ENCODE measurements around the gene PRIM2. TPM values are rescaled to one million over a fixed set of nuclear protein-coding genes. Genes with fewer than 3 reads are reported as not detected.

The PRIM2 gene
- total and polyA plus RNA-seq, 2 of the 4 experiments (the other 2 are of a cell fraction): 11.8 to 37.5 TPM

DNA sequence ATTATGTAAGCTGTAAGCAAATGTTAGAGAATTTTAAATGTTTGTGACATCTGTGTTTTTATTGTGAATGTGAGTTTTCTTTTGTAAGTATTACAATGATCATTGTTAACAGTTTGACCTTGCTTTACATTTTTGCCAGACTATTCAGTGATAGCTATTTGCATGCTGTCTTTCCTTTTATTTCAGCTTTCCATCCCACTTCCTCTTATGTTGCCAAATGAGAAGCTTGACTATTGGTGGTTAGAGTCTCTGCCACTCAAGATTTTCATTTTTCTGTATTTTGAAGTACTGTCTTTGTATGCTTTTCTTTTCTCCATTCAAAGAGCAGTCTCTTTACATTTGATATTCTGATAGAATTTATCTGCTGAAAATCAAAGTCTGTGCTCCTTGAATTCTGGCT lies 104.1 kb downstream of the PRIM2 start:
- Histone ChIP-seq H3K27me3 (ENCODE audit: control insufficient read depth, insufficient read depth, low read length) (no peaks in the 10 kb centered on the region), H4K91ac (ENCODE audit: insufficient read depth, low read depth, low read length) (no peak overlapping the region), H3K56ac (ENCODE audit: extremely low read depth, insufficient read depth, low read length) (0 out of 2 replicates have a peak overlapping the region, but pooled peaks have one; percentile 21), H3K36me3 (ENCODE audit: control insufficient read depth, insufficient read depth, low read length) (no peaks in the 10 kb centered on the region), H2BK5ac (ENCODE audit: low read depth, low read length, poor library complexity, severe bottlenecking) (peak overlapping the region; percentile 5), H3K27ac (ENCODE audit: insufficient read depth, low read length) (no peak overlapping the region), H3K79me1 (ENCODE audit: low read depth in 1 of 2, low read length in 2 of 2) (peaks cover 15 to 24% of the 10 kb centered on the region in 2 experiments), H2AFZ (replicated peaks; ENCODE audit: low read length, poor library complexity) (no peak overlapping the region), H3K4me2 (ENCODE audit: low read depth, low read length) (no peak overlapping the region; the same call in 1 of the 2 replicates), H3K4me1 (ENCODE audit: control insufficient read depth, insufficient read depth, low read length) (peaks cover 5% of the 10 kb centered on the region), H4K5ac (ENCODE audit: low read depth, low read length) (peak overlapping the region; percentile 64; the same call in 1 of the 2 replicates), H3K14ac (replicated peaks; ENCODE audit: low read depth, low read length) (no peak overlapping the region), H2AK9ac (replicated peaks; ENCODE audit: low read depth, low read length, poor library complexity) (no peak overlapping the region), H3K23ac (ENCODE audit: low read depth, low read length) (no peak overlapping the region), H2BK20ac (ENCODE audit: low read depth, low read length) (no peak overlapping the region), H3K9me3 (ENCODE audit: control insufficient read depth, insufficient read depth, low read length) (no peaks in the 10 kb centered on the region), H3K9me1 (ENCODE audit: insufficient read depth, low read length) (peaks cover 7% of the 10 kb centered on the region; the same call in 1 of the 2 replicates), H2AK5ac (ENCODE audit: low read depth, low read length) (no peak overlapping the region), H4K20me1 (ENCODE audit: insufficient read depth, low read length) (no peaks in the 10 kb centered on the region), H3K4ac (ENCODE audit: low read depth, low read length) (no peak overlapping the region), H2BK15ac (ENCODE audit: low read depth, low read length) (no peak overlapping the region), H3K4me3 (ENCODE audit: insufficient read depth, low read depth, low read length) (no peak overlapping the region), H3K9ac (ENCODE audit: low read depth, low read length) (no peak overlapping the region), H3K18ac (ENCODE audit: low read depth, low read length) (peak overlapping the region; percentile 74; the same call in 1 of the 2 replicates), H2BK120ac (ENCODE audit: low read depth, low read length) (no peak overlapping the region), H4K8ac (ENCODE audit: low read depth in 2 of 2, low read length in 2 of 2) (peak overlapping the region in 1 of 2 experiments; percentile 24; a peak in 1 of 4 replicates)
- DNase-seq (no peak), ATAC-seq (ENCODE audit: low read depth) (no peak)
- intact Hi-C loops (cut with micrococcal nuclease) (loop anchor here (10.0 kb wide), 1 partner anchor 57 kb away; no protein-coding TSS in a partner anchor), in situ Hi-C loops (cut with MboI; ENCODE audit: low sequenced_read_pairs) (no loop called here), dilution Hi-C loops (cut with HindIII; ENCODE audit: low sequenced_read_pairs, unreplicated experiment) (no loop called here)
- TF ChIP-seq CHD1 (IDR thresholded peaks at IDR 0.05; ENCODE audit: low read depth, low read length): no peak
- ChIA-PET CTCF (no interaction called here), POLR2A (ENCODE audit: unreplicated experiment) (no interaction called here)
- BruUV-seq (replicated peaks): no TSS peak

All from IMR-90 (cell line).